ENCODE data around the gene ITPK1.
A peak's percentile ranks its signal among the peaks of the same experiment; 100 is the strongest.

ITPK1 gene

DNA sequence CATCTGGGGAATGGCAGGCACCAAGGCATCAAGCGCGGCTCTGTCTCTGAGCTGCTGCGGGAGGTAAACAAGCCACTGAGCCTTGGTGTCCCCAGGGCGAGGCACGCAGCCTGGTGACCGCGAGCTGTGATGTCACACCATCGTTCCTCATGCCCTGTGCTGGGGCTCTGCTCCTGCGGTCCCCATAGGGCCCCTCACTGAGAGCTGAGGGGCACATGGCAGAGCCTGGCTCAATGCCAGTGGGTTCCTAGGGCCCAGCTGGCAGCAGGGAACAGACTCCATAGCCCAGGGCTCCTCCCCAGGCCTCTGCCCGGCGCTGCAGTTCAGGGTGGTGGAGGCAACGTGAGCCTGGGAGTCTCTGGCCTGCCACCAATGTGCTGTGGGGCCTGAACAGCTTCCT, 170.2 kb downstream of the ITPK1 start:
- no peak for DNase-seq

DNA sequence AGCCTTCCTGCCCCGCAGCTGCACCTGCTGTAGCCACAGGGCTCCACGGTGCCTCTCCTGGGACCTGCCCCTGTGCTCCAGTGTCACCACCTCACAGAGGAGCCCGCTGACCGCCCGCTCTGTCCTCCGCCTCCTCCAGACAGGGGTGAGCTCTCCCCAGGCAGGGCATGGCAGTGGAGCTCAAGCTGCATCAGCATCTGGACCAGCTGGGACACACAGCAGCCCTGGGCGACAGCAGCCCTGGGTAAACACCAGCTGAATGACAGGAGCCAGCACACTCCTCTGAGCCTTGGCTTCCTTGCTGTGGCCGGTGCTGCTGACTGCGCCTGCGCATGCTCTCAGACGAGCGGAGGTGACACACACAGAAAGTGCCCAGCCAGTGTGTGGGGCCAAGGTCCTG, 170.7 kb downstream of the ITPK1 start:
- no peak for DNase-seq

DNA sequence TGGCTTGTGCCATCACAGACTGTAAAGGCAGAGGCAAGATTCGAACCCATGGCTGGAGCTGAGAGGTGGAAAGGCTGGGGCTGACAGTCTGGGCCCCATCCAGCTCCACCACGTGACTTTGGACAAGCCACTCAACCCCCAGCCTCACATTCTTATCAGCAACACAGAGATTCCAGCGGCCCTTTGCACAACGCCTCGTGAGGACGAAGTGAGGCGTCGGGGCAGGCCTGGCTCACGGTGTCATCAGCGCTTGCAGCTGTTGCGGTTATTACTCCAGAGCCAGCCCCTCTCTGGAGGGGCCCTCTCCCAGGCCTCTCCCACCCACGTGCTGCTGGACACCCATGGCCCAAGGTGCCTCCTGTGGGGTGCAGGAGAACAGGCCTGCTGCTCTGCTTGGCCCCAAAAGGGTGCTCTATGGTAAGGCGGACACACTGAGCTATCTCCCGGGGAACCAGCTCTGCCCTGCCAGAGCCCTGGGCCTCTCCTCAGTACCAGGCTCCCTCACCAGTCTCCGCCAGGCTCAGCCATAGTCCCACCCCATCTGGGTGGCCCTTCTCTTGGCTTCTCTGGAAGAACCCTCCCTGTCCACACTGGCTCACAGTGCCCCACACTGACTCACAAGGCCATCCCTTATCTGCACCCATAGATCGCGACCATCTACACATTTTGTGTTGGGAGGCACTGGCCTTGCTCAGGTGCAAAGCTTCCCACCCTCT, 171.7 kb downstream of the ITPK1 start:
- DNase-seq, result no peak

GRCh38 chr14:92942976-92943710, 172.6 kb downstream of the ITPK1 start:
- DNase-seq, result no peak

GRCh38 chr14:92942576-92942975, 173.1 kb downstream of the ITPK1 start:
- DNase-seq, result no peak

DNA sequence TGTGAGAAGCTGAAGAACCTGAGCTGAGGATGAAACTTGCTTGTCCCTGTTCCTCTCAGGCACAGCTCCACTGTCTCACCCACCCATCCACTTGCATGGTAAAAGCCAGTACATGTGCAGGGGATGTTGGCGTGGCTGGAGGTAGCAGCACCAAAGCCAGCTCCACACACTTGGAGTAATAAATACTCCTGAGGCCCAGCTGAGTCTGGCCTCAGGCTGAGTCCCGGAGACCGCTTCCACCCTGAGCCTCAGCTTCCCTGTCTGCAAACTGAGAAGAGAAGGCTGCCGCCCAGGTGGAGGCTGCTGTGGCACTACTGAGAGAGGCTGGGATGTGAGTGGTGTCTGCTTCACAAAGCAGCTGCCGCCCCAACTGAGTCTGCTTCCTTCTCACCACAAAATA, 173.6 kb downstream of the ITPK1 start:
- DNase-seq, result no peak

DNA sequence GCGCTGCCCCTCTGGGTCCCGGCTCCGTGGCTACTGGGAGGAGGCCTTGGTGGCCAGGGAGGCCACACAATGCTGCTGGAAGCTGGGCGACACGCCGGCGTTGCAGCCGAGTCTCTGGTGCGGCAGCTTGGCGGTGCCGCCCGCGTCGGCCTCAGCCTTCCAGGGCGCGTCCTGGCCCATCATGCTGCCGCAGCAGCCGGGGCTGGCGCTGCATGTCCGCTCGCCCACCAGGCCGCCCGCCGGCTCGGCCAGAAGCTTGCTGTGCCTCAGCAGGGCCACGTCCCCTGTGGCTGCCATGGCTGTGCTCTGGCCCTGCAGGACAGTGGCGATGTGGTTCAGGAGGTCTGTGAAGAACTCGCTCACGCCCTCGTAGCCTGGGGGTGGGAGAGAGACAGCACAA, 174.2 kb downstream of the ITPK1 start:
- no peak for DNase-seq

DNA sequence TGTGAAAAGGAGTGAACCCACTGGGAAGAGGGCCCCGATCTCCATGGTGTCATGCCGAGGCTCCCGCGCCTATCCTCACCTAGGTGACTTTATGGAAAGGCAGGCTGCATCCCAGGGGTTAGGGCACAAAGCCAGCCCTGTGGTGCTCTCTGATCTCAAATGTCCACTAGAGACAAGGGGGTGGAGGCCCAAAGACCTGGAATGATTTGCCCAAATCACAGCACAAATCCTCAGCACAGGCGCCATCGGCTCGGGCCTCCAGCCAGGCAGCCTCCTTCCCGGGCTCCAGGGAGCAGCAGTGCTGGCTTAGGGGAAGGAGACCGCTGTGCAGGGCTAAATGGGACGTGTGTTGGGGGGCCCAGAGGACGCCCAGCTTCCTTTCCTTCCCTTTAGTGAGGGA, 175.2 kb downstream of the ITPK1 start:
- DNase-seq, result no peak

DNA sequence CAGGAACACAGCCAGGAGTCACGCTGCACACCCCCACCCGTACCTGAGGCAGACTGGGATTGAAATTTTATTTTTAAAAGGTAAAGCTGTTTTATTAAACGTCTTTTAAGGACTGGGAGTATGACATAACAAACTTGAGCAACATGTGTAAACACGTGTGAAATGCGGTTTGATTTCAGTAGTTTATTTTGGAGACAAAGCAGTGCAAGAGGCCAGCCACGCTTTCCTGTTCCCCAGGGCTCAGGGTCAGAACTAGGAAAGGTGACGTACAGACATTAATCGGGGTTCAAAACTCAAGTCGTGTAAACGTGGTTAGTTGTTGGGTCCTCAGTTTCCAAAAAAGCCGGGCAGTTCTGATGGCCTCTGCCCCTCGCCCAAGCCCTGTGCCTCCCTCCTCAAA, 176.0 kb downstream of the ITPK1 start:
- no peak for DNase-seq

- no peak for DNase-seq
Observed at GRCh38 chr14:92938890-92939671, 176.6 kb downstream of the ITPK1 start.

GRCh38 chr14:92938235-92938875, 177.4 kb downstream of the ITPK1 start:
- DNase-seq, result peak; percentile 55

- no peak for DNase-seq
Observed at GRCh38 chr14:92937051-92937937, 178.4 kb downstream of the ITPK1 start.

- DNase-seq, result no peak
Observed at GRCh38 chr14:92936085-92936484, 179.6 kb downstream of the ITPK1 start.

GRCh38 chr14:92935446-92935845, 180.3 kb downstream of the ITPK1 start:
- DNase-seq, result no peak

GRCh38 chr14:92934196-92935085, 181.3 kb downstream of the ITPK1 start:
- DNase-seq, result no peak

DNA sequence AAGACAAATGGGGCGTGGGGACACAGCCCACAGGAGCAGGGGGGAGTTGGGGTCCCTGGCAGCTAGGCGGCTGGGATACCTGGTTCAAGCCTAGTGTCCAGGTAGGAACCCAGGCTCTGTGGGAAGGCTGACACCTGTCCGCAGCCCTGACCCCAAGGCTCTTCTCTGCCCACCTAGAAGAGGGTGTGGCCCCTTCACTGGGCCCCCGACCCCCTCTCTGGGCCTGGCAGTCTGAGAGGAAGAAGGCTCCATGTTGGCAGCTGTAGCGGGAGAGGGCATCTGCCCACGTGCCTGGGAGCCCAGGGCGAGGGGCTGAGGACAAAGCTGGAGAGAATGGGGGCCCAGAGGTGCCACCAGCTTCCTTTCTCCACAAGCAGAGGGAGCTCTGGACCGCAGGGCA, 182.2 kb downstream of the ITPK1 start:
- no peak for DNase-seq

DNA sequence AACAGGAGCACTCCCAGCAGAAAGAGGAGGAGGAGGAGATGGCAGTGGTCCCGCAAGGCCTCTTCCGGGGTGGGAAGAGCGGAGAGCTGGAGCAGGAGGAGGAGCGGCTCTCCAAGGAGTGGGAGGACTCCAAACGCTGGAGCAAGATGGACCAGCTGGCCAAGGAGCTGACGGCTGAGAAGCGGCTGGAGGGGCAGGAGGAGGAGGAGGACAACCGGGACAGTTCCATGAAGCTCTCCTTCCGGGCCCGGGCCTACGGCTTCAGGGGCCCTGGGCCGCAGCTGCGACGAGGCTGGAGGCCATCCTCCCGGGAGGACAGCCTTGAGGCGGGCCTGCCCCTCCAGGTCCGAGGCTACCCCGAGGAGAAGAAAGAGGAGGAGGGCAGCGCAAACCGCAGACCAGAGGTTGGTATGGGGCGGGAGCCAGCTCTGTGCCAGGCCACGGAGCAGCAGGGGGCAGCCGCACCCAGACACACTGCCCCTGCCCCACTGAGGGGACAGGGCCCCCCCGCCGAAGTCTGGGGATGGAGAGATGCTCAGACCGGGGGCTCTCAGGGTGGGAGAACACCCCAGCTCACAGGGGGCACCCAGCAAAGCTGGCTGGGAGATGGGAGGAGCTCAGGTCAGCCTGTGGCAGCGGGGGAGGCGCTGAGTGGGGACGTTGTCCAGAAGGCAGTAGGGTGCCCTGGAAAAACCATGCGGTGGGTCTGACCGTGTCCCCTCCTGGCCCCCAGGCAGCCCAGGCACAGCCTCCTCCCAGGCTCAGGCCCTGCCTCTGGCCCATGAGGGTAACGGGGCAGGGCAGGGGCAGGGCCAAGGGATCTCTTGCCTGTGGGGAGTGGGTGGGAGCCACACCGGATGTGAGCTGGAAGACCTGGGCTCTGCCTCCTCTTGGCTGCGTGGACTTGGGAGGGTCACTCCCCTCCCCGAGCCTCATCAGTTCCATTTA, 183.0 kb downstream of the ITPK1 start:
- no peak for DNase-seq

DNA sequence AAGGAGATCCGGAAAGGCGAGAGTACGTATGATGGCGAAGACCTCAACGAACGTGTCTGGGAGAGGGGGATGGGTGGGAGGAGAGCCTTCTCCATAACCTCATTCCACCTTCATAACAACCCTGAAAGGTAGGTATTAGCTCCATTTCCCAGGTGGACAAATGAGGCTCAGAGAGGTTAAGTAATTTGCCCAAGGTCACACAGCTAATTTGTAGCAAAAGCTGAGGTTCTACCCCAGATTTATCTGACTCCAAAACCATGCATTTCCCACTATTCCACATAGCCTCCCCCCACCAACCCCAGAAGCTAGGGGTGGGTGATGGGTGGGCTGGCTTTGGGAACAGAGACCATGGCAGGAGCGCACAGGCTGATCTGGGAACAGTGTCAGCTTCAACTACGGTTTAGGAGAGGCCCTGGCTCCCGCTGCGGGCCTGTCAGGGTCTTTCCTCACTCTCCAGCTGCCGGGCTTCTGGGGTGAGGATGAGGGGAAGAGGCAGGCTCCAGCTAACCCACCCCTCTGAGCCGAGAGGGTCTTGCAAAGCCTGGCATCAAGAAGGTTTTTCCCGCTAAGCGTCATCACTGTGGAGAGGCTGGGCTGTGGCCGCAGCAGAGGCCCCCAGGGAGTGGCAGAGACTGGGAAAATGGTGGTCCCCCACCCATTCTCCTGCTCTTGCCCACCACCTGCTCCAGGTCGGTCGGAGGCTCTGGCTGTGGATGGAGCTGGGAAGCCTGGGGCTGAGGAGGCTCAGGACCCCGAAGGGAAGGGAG, 183.9 kb downstream of the ITPK1 start:
- DNase-seq, result no peak
